DMS153 (cell line): ENCODE measurements around the gene FMC1.

Source experiments
- DNase-seq: peaks from one replicate; lab custom pipeline; 2025; lab: John Stamatoyannopoulos, UW

The FMC1 gene

GRCh38 chr7:139374246-139374645 is 33.1 kb downstream of the FMC1 start:
- no peak for DNase-seq

GRCh38 chr7:139382439-139382838 is 41.3 kb downstream of the FMC1 start:
- DNase-seq, result no peak

- DNase-seq, result no peak
Measured at GRCh38 chr7:139384611-139385010, 43.5 kb downstream of the FMC1 start.

DNA sequence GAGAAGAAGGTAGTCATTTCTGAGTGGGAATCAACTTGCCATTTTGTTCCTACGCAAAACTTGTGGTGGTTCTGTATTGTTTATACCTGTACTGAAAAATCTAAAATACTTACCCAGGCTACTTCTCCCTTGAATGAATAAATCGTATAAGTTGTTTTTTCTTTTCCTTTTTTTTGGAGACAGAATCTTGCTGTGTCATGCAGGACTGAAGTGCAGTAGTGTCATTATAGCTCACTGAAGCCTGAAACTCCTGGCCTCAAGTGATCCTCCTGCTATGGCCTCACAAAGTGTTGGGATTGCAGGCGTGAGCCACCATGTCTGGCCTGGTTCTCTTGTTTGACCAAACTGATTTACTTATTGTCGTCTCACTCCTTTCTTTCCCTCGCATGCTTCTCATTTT is 46.5 kb downstream of the FMC1 start:
- DNase-seq, result no peak

GRCh38 chr7:139389091-139389490 is 48.0 kb downstream of the FMC1 start:
- no peak for DNase-seq

DNA sequence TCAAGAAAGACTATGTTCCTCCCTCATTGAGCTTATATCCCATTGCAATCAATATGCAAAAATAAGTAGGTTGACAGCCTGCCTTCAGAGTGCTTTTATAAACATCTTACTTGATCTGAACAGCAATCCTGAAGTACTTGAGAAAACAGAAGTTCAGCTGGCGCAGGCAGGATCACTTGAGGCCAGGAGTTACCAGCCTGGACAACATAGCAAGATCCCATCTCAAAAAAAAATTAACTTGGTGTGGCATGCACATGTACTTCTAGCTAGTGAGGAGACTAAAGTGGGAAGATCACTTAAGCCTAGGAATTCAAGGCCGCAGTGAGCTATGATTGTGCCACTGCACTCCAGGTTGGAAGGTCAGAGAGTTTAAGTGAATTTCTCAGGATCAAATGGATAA is 48.6 kb downstream of the FMC1 start:
- no peak for DNase-seq

- DNase-seq, result no peak
Measured at GRCh38 chr7:139393621-139394211, 52.6 kb downstream of the FMC1 start.

DNA sequence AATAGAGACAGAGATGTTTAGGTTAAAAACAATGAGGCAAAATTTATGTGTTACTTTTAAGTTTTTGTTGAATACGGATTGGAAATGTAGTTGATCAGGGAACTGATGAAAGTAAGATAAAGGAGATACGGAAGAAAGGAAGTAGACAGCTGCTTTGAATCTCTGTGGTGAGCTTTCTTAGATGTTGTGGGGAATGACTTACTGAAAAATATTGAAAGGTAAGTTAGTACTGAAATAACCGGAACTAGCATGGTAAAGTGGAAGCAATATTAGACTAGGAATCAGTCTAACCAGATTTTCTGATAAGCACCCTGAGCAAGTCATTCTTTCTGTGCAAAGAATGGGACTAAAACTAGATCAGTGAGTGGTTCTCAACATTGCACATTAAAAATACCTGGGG is 53.4 kb downstream of the FMC1 start:
- no peak for DNase-seq
